DMS79 treated with DMSO at 0.1 percent for 48 hours (cell line): ENCODE results near the gene NDUFV3.
"Not testable (repeated sequence)": the region's sequence is repeated elsewhere in the genome, so short reads cannot be mapped to it uniquely, and the experiment has no call there.

ENCODE experiments used
- DNase-seq: peaks from one replicate; lab custom pipeline; 2025; lab: John Stamatoyannopoulos, UW

The NDUFV3 gene

DNA sequence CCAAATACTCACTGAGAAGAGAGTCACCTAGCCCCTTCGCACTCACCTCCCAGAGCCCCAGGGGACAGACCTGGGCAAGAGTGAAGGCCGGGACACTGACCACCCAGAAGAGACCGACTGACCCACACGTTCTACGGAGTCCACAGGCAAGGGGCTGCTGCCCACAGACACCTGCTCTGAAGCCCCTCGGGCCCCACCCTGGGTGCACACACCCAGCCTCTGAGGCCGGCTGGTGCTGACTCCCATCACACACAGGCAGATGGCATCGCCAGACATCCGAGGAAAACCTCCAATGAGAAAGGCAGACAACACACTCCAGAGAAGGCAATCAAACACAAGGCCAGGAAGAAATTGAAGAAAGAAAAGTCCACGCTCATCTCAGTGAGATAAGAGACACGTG is 35.9 kb upstream of the NDUFV3 start:
- no peak for DNase-seq

DNA sequence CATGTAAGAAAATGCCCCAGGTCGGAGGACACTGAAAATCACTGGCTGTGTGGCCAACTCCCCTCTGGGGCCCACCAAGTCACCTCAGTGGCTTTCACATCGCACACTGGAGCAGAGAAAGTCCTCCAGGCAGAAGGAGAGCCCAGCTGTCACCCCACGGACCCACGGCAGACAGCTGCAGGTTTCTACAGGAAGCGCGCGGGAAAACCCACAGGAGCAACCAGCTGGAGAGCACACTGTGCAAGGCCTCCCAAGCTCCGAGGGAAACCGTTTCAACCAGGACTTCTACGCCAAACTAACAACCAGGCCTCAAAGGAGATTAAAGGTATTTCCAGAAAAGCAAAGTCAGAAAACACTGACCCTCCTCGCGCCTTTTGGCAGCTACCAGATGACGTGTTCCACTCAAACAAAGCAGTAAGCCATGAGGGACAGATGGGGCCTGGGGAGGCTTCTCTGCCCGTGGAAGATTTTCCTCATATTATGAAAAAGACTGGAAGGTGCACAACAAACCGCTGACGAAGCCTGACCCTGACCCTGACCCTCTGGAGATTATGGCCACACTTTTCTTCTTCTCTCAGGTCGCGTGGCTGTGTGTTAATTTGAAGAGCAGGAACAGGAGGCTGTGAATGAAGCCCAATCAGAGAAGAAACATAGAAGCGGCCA is 34.8 kb upstream of the NDUFV3 start:
- no peak for DNase-seq

DNA sequence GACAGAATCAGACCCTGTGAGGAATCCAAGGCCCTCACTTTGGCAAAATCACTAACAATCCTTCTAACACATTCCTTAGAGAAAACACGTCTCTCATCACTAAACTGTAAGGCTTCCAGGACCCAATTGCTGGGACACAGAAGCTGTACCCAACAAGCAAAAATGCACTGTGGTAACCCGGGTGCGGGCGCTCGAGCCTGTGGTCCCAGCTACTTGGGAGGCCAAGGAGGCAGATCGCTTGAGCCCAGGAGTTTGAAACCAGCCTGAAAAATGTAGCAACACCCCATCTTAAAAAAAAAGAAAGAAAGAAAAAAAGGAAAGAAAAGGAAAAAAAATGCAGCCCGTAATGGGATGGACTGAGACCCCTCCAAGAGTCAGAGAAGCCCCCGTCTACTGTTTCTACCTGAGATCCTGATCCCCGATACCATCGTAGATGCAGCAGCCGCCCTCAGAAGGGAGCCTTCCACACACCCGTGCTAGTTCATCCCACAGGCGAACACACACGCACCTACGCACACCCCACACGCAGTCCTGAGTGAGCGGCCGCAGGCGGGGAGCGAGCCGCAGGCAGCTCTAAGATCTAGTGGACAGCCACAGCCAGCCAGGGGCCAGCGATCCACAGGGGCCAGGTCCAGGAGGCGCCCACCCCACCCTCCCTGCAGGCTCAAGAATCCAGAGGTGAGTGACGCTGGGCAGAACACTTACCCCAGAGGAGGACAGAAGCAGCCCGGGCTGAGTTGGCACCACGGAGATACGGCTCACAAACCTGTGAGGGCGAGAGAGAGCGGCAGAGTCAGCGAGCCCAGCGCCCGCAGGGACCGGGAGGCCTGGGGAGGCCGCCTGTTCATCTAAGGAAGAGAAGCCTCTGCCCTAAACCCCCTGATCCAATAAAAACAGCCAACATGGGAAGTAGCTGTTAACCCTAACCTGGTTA is 33.9 kb upstream of the NDUFV3 start:
- no peak for DNase-seq

DNA sequence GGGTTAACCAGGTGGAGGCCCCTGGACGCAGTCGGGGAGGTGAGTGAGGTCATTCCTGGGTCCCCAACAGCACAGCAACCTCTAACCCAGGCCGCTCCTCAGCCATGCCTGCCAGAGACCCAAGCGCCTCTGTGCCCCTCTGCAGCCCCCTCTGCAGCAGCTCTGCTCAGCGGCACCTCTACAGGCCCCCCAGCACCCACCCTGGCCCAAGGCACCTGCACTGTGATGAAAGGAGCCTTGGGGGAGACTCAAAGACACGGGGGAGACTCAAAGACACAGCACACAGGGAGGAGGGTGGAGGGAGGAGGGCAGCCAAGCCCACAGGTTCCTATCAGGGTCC is 33.2 kb upstream of the NDUFV3 start:
- DNase-seq, result no peak

DNA sequence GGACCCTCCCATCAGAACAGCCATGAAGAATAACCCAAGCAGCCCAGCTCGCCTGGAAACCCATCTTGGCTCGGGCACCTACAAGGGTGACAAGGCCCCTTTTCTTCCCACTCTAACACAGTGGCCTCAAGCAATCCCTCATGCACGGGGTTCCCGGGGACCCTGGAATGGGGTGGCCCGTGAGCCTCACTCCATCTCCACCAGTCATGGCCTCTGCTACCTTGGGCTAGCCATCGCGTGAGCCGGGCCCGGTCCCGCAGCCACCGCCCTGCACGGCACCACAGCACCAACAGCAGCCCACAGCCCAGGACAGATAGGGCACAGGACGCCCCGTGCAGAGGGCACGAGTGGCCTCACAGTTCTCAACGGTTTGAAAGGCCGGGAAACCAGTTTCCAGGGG is 32.8 kb upstream of the NDUFV3 start:
- no peak for DNase-seq

DNA sequence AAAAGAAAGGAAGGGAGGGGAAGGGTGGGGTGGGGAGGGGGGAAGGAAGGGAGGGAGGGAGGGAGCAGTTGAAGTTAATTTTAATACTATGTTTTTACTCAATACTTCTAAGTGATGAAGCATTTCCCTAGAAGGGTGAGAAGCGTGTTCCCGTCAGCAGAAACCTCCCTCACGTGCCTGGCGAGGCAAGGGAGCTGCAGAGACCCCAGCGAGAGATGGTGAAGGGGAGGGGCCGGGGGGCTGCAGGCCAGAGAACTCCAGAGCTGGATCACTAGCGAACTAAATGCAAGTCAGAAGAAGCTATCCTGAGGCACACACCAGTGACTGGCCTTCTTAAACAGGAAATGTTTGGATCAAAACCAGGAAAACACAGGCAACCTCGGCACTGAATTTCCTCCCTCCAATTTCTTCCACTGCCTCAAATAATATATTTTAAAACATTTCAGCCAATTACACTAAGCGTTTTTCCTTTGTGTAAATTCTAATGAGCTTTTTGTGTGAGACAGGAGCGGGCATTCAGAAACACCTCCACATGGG is 31.7 kb upstream of the NDUFV3 start:
- DNase-seq, result no peak

DNA sequence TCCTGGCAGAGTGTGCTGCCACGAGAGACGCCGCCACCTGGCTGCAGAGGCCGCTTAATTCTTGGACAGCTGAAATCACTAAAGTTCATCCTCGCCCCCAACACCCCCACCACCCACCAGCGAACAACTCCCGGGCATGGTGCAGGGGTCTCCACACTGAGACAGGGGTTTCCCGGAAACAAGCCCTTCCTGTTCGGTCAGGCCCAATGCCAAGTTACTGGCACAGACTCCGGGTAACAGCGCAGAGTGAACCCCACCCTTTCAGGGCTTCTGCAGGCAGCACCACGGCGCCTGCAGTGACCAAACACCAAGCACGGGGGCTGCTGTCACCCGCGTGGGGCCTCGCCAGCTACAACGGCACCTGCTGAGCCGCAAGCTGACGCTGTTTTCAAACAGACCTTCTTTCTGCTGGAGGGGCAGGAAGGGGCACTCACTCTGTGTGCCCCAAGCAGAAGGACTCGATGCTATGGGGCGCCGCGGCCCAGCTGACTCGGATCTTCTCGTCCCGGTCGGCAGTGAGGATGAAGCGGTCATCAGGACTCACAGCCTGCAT is 31.2 kb upstream of the NDUFV3 start:
- no peak for DNase-seq

DNA sequence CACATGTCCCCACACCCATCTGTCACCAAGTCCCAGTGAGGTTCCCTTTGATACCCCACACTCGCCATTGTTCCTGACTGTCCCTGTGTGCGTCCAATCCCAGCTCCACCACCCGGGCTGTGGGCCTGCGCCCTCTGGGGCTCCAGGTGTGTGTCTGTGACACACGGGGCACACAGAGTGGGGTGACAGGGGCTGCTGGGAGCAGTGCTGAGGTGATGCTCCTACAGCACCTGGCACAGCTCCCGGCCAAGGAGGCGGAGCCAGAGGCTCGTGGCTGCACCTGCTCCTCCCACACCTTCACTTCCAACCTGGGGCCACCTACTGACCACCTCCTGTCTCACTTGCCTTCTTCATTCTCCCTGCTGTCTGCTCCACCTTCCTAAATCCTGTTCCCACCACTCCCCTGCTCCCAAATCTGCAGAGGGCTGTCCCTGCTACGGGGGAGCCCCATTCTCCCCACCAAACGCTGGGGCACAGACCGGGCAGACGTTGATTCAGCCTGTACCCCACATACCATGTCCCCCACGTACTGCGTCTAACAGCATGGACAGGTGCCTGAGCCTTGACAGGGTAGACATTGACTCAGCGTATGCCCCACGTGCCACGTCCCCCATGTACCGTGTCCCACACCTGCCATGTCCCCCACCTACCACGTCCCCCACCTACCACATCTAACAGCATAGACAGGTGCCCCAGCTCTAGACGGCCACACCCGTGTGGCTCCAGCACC is 30.2 kb upstream of the NDUFV3 start:
- DNase-seq, result peak; percentile 13

DNA sequence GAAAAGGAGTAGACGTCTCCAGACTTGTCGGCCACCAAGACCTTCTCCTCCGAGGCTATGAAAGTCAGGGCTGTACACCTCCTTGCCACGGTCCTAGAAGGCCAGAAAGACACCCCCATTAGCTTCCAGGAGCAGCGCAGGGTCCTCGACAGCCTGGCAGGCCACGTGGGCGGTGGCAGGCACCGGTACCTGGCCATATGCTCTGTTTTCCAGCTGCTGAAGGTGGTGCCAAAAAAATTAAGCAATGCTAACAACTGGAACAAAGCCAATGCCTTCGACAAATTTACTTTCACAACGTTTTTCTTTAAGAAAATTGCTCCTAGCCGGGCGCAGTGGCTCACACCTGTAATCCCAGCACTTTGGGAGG is 29.6 kb upstream of the NDUFV3 start:
- DNase-seq, result no peak

DNA sequence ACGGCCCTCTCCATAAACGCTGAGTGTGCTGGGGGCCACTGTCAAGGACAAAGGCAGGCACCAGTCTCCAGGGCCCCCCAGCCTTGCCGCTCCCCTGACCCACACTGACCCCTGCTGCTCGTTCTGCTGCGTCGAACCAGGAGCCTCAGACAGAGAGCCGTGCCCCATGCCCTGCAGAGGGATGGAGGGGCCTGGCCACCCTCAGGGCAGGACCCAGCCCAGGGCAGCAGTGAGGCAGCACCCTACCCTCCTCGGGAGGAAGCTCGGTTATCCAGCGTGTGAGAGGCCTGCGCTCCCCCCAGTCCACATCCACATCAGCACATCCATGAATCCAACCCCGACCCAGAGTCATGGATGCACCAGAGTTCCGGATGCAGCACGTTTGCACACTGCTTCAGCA is 28.8 kb upstream of the NDUFV3 start:
- no peak for DNase-seq

DNA sequence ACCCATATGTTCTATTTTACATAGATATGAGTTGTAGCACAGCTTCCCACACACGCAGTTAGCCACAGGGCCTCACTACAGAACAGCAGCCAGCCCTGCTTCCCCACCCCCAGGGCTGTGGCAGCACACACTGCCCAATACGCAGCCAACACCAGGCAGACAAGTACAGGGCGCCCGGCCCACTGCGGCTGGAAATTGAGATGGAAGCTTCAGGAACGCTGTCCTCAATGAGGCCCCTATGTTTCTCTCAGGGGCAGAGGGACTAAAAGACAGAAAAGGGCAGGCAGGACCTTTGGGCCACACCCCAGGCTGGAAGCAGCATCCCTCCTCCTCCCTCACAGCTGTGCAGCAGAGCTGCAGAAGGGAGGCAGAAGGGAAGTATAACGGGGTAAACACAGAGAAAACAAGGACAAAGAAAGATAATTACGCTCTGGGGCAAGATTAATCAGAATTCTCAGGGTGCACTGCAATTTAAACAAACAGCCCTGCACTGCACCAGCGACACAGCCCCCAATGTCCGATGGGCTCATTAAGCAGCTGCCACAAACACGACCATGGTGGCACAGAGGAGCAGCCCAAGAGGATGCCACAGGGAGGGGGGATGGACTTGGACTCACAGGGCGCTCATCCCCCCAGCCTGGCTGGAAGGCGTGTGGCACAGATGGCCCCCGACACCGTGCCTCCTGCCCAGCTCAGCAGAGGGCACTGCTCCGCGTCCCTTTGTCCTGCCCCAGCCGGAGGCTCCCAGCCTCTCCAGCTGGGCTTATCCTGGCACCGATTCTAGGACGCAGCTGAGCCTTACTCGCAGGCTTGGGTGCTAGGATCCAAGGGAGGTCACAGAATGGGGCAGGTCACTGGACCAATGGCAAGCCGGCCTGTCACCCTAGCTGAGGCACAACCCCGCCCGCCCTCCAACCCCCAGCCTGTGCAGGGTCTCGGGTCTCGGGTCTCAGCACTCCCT is 28.0 kb upstream of the NDUFV3 start:
- DNase-seq, result no peak

DNA sequence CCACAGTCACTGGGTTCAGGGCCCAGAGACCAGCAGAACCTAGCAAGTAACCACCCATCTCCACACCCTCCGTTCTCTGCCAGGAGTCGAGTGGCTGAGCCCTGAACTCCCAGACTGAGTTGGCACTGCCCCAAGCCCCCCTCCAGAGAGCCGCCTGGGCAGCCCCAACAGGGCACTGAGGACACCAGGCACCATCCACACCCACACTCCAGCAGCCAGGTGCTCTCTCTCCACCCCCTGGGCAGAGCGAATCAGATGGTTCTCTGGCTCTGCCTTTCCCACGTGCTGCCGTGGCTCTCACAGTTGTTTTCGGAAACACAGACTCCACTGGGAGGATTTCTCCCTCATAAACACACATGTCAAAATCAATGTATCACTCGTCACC is 27.3 kb upstream of the NDUFV3 start:
- DNase-seq, result peak; percentile 43

DNA sequence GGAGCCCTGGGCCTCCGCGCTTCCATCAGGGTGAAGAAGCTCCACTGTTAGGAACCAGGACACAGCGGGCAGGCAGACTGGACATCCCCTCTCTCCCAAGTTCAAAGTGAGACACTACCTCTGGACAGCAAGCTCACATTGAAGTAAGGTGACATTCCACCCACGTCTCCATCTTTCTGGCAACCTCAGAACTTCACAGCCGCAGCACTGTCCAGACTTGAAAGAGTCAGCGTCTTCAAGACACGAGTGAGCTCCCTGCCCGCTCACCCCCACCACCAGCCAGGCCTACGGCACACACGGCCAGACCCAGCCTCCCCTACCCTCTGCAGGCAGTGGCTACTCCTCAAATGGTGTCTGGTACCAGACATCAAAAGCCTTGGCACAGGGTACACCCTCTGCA is 24.9 kb upstream of the NDUFV3 start:
- no peak for DNase-seq

DNA sequence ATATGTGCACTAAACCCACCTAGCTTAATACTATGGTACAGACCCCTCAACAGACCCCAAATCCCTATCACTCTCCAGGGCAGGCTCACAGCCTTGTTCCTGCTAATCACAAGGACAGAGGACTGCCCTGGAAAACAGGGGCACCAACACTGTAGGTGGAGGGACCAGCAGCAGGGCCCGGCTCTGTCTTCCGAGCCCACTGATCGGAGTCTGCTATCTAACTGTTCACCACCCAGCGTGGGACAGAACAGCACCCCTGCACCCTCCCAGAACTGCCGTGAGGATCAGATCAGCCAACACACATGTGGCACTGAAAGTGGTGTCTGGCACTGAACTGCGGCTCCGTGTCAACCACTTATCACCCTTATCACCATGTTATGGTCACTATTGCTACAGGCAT is 20.0 kb upstream of the NDUFV3 start:
- DNase-seq, result no peak

DNA sequence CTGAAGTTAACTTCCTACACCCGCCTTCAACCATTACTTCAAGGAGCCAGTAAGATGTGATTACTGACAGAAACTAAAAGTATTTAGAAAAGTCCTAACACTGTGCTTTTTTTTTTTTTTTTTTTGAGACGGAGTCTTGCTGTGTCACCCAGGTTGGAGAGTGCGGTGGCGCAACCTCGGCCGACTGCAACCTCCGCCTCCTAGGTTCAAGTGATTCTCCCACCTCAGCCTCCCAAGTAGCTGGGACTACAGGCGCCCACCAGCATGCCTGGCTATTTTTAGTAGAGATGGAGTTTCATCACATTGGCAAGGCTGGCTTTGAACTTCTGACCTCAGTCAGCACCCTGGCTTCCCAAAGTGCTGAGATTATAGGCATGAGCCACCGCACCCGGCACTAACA is 17.3 kb upstream of the NDUFV3 start:
- not testable (repeated sequence) for DNase-seq

DNA sequence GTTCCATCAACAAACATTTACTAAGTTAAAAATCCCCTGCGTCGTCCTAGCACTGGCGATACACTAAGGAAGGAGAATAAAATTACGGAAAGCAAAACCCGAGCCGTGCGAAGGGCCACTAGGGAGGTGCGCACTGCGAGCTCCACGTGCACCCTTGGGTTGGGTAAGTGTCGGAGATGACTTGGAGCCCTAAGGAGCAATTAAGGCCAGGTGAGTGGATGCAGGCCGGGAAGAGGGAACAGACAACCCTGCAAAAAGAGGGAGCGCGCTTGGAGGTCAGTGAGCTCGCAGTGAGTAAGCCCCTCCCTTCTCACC is 14.5 kb upstream of the NDUFV3 start:
- no peak for DNase-seq

DNA sequence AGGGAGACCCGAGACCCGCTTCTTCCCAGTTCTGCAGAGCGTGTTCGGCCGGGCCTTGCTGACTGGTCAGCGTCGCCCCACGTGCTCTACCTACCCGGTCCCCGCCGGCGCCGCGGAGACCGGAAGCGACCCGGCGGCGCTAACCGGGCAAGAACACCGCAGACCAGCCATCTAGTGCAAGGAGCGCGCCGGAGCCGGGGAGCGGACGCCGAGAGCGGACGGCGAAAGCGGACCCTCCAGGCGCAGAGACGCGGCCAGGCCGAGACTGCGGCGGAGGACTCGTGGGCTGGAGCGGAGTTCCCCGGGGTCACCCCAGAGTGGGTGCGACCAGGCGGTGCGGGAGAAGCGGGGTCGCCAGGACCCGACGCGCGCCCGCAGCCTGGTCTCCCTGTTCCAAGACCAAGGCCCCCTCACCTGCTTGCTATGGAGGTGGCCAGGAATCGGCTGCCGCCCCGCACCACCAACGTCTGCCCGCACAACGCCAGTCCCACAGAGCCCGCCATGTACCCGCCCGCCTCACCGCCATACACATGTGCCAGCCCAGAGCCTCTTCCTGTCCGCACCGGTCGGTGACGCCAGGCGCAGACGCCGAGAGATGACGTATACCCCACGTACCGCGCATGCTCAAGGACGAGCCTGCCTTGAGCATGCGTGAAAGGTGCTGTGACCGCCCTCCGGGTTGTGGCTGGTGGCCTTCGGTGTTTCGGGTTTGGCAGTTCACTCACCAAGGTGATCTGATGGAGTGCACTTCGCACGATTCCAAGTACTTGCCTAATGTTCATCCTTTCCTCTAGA is 13.9 kb upstream of the NDUFV3 start, which contains the start of gene WDR4:
TSS of gene WDR4 (minus strand) at position 547 of the 795 bp plus-strand sequence. CDS start at position 503, 44 bp downstream.
- peak; percentile 91 for DNase-seq

DNA sequence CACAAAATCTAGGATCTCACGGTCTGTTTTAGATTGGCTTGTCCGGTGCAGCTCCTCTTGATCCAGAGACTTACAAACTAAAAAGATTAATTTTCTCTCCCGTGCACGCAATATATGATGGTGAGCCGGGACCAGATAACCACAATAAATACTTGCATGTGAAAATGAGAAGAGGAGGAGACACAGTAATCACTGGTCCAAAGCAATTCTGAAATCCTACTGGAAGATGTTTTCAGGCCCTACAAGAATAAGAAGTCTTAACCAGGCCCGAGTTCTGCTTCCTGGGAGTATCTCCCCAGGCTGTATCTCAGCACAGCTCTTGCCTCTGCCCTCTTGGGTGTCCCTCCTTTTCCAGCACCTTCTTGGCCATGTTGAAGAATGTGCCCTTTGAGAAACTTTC is 12.8 kb upstream of the NDUFV3 start:
- DNase-seq, result no peak

DNA sequence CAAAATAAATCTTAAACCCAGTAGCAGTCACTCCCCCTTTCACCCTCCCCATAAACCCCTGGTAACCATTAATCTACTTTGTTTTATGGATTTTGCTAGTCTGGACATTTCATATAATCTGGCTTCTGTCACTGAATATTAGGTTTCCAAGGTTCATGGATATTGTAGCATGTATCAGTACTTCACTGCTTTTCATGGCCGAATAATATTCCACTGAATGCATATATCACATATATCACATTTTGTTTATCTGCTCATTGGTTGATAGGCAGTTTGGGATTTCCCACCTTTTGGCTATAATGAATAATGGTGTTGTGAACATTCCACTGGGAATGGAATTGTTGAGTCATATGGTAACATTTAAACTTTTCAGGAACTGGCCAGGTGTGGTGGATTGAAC is 9.2 kb upstream of the NDUFV3 start:
- DNase-seq, result no peak

DNA sequence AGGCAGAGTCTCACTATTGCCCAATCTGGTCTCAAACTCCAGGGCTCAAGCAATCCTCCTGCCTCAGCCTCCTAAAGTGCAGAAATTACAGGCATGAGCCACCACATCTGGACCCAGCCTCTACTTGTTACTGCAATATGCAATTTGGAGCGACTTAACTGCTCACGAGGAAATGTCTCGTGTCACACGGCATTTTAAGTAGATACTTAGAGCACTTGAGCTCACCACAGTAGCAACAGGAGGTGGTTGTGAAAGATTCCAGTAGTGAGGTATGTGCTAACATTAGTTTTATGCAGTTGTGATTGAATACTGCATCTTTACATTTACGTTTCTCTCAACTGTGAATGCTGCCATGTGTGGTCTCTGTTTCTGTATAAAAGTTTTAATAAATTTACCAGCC is 5.8 kb upstream of the NDUFV3 start:
- DNase-seq, result no peak

DNA sequence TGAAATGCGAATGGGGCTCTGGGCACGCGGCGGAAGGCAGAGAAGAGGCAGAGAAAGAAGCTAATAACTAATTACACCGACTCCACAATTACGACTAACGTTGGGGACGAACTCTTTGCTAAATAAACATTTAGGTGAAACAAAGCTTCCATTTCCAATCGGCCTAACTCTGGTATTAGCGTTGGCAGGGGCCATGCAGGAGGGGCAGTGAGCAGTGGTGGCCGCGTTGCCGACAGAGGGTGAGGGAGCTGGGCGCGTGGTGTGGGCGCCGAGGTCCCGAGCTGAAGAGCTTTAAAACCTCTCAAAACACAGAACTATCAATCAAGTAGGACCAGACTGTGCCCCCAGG is 553 bp upstream of the NDUFV3 start:
- no peak for DNase-seq
